ENCODE measurements around the gene PACSIN3. TPM values are rescaled to one million over a fixed set of nuclear protein-coding genes. Genes with fewer than 3 reads are reported as not detected.

Gene PACSIN3
- total RNA-seq, 6 experiments from 2014 or later = 9.6 to 31.1 (median 25.0) TPM

DNA sequence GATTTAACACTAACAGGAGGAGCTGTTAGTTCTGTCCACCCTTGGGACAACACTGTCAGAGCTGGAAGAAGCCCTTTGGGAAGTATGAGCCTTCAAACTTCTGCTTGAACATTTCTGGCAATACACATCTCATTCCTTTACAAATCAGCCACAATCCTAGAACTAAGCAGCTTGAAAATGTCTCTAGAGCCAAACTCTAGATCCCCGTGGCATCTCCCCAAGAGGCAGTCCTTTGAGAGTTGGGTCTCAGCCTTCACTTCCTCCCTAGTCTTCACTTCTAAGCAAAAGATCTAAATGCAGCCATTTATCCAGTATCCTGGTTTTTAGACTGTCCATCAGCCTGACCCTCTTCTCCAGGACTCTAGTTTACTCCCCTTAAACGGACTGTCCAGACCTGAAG lies 36.5 kb downstream of the PACSIN3 start:
- H3K4me1 ChIP-seq = no peaks in the 10 kb centered on the region
- no peak overlapping the region for H3K27ac ChIP-seq
- no peak overlapping the region for H3K4me3 ChIP-seq
- intact Hi-C loops (cut with DNase I) = loop anchor here (5.0 to 10.0 kb wide), 3 partner anchors 55 to 262 kb away; no protein-coding TSS in a partner anchor
- H3K27me3 ChIP-seq = no peaks in the 10 kb centered on the region
- no peaks in the 10 kb centered on the region for H3K9me3 ChIP-seq
- TF ChIP-seq CTCF (IDR thresholded peaks at IDR 0.05) (no peak), POLR2A (IDR thresholded peaks at IDR 0.05) (no peak)
- no peaks in the 10 kb centered on the region for H3K36me3 ChIP-seq
- no peak for ATAC-seq
- DNase-seq = no peak
- 48% methylated on average over 2 of the region's 2 CpGs for WGBS (ENCODE audit: insufficient coverage, low coverage, low lambda C conversion rate, missing lambda C conversion rate)

- Histone ChIP-seq H3K27me3 (no peaks in the 10 kb centered on the region), H3K9me3 (no peaks in the 10 kb centered on the region), H3K27ac (no peak overlapping the region), H3K4me1 (no peaks in the 10 kb centered on the region), H3K4me3 (no peak overlapping the region), H3K36me3 (no peaks in the 10 kb centered on the region)
- intact Hi-C loops (cut with DNase I) = loop anchor here in 1 of 2 donors (10.0 kb wide), 1 partner anchor 56 kb away; no protein-coding TSS in a partner anchor
- TF ChIP-seq CTCF (IDR thresholded peaks at IDR 0.05) (no peak), POLR2A (IDR thresholded peaks at IDR 0.05) (no peak)
- 75% methylated on average over 6 of the region's 10 CpGs for WGBS (ENCODE audit: insufficient coverage, low coverage, low lambda C conversion rate, missing lambda C conversion rate)
- DNase-seq (no peak), ATAC-seq (no peak)
Measured at GRCh38 chr11:47148903-47149531, 37.2 kb downstream of the PACSIN3 start.

- TF ChIP-seq POLR2A (IDR thresholded peaks at IDR 0.05) (no peak), CTCF (IDR thresholded peaks at IDR 0.05) (no peak)
- Histone ChIP-seq H3K9me3 (no peaks in the 10 kb centered on the region), H3K4me3 (no peak overlapping the region), H3K4me1 (no peaks in the 10 kb centered on the region), H3K27ac (no peak overlapping the region), H3K36me3 (no peaks in the 10 kb centered on the region), H3K27me3 (no peaks in the 10 kb centered on the region)
- 60% methylated on average over 1 of the region's 4 CpGs for WGBS (ENCODE audit: insufficient coverage, low coverage, low lambda C conversion rate, missing lambda C conversion rate)
- DNase-seq (no peak), ATAC-seq (no peak)
- intact Hi-C loops (cut with DNase I) = loop anchor here in 1 of 2 donors (10.0 kb wide), 1 partner anchor 57 kb away; no protein-coding TSS in a partner anchor
Measured at GRCh38 chr11:47148270-47148669, 38.0 kb downstream of the PACSIN3 start.

GRCh38 chr11:47147681-47148080 lies 38.6 kb downstream of the PACSIN3 start:
- H3K4me3 ChIP-seq = no peak overlapping the region
- no peak for ATAC-seq
- no peak overlapping the region for H3K27ac ChIP-seq
- H3K4me1 ChIP-seq = no peaks in the 10 kb centered on the region
- DNase-seq = no peak
- H3K36me3 ChIP-seq = no peaks in the 10 kb centered on the region
- 91% methylated on average over 3 of the region's 7 CpGs for WGBS (ENCODE audit: insufficient coverage, low coverage, low lambda C conversion rate, missing lambda C conversion rate)
- intact Hi-C loops (cut with DNase I) = loop anchor here in 1 of 2 donors (10.0 kb wide), 1 partner anchor 57 kb away; no protein-coding TSS in a partner anchor
- TF ChIP-seq POLR2A (IDR thresholded peaks at IDR 0.05) (no peak), CTCF (IDR thresholded peaks at IDR 0.05) (no peak)
- H3K27me3 ChIP-seq = no peaks in the 10 kb centered on the region
- H3K9me3 ChIP-seq = no peaks in the 10 kb centered on the region

Data from right lobe of liver (tissue), 6 donors.